Omental fat pad (tissue), 4 donors: ENCODE results near the gene SS18. TPM values are rescaled to one million over a fixed set of nuclear protein-coding genes. Genes with fewer than 3 reads are reported as not detected.

ENCODE experiments used
- ATAC-seq: fragments of 150-250 bp; one replicate; pipeline ENCODE4 v1.9.1; 2016; ENCODE audit warnings: mild to moderate bottlenecking, moderate library complexity; ENCODE audit not compliant: low FRiP score
- DNase-seq: peaks from one replicate; pipeline ENCODE4 v3.0.0-alpha.2; 2019; ENCODE audit warnings: low spot score
- CTCF ChIP-seq, 3 donors: fragments of 450-650 bp; IDR thresholded peaks; one replicate each; pipeline ENCODE4 v1.5.1; 2016 to 2017; ENCODE audit warnings: antibody characterized with exemption in 3 of 3, mild to moderate bottlenecking in 3 of 3, moderate library complexity in 2 of 3
- total RNA-seq, 4 donors: library from RNA; depleted of rRNA; stranded (reverse); fragments of >200 nt; gene quantifications; one replicate each; pipeline ENCODE4 v1.1.0, GENCODE V29; 2016

The SS18 gene
- total RNA-seq, 4 donors from 2014 or later: 93.3 to 125 (median 107) TPM

- ATAC-seq (no peak), DNase-seq (no peak)
- TF ChIP-seq CTCF (IDR thresholded peaks at IDR 0.05): no peak
These were observed 38.6 kb downstream of the SS18 start for GRCh38 chr18:26051843-26052242.

DNA sequence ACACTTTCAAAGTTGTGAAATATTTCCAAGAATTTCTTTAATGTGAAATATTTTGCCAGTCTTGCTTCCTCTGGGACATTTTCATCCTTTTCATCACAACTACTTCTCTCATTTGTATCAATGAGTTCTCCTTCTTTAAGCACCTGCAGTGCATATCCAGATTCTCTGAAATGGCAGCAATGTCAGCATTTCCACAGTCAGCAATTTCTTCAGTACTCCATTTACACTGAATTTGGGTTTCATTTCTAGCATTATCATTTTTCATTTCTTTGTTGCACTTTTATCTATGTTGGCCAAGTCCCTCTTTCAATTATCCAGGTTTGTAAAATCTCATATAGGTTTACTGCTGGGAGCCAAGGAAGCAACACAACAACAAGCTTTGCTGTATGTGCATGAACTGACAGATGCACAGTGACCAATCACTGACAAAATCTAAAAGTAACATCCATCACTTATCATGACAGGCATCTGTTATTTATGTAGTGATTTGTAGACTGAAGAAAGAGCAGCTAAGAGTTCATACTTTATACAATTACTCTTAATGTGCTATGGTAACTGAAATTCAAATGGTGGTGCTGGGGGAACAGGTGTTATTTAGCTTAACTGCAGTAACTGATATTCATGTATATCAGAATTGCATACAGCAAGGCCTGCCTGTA is 43.9 kb downstream of the SS18 start:
- TF ChIP-seq CTCF (IDR thresholded peaks at IDR 0.05): no peak
- DNase-seq (no peak), ATAC-seq (no peak)

GRCh38 chr18:26044807-26045206 is 45.6 kb downstream of the SS18 start:
- DNase-seq (no peak), ATAC-seq (no peak)
- no peak for TF ChIP-seq CTCF (IDR thresholded peaks at IDR 0.05)

DNA sequence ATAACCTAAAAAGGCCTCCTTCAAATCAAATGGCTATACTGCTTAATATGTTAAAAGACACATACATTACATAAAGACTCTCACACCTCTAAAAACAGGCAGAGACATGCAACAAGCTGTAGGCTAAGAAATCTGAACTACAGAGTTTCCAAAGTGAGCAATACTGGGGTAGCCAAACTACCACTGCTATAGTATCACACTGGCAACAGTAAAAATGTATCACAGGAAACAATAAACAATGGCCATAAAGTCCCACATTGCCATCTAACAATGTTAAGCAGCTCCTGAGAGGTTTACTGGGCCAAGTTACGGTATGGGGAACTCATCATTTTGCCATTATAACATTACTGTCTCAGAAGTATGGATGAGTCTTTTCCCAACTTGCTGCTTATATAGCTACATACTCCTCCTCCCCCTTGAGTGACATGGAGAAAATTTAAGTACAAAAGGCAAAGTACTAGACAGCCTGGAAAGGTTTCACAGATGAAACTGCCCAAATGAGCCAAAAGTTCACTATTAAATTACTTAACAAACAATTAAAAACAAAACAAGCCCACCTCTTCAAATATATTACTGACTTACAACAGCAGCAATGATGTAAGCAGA is 50.3 kb downstream of the SS18 start:
- TF ChIP-seq CTCF (IDR thresholded peaks at IDR 0.05): no peak
- no peak for DNase-seq
- ATAC-seq: no peak

DNA sequence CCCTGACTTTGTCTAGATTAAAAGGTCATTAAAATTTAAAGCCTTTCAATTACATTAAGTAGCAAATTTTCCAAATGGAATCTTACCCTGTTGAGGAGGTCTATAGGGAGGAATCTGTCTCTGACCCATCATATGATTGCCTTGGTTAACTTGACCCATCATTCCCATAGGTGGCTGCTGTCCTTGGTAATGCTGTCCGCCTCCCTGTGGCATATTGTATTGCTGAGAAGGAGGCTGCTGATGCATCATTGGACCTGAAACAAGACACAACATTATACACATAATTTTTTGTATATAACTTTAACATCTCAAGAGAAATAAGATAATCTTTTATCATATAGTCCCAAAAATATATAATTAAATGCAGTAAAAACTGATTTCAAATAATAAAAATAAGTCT is 51.2 kb downstream of the SS18 start:
- no peak for DNase-seq
- no peak for TF ChIP-seq CTCF (IDR thresholded peaks at IDR 0.05)
- ATAC-seq: no peak

GRCh38 chr18:26036635-26037034 is 53.8 kb downstream of the SS18 start:
- TF ChIP-seq CTCF (IDR thresholded peaks at IDR 0.05): no peak
- DNase-seq: no peak
- ATAC-seq: no peak

DNA sequence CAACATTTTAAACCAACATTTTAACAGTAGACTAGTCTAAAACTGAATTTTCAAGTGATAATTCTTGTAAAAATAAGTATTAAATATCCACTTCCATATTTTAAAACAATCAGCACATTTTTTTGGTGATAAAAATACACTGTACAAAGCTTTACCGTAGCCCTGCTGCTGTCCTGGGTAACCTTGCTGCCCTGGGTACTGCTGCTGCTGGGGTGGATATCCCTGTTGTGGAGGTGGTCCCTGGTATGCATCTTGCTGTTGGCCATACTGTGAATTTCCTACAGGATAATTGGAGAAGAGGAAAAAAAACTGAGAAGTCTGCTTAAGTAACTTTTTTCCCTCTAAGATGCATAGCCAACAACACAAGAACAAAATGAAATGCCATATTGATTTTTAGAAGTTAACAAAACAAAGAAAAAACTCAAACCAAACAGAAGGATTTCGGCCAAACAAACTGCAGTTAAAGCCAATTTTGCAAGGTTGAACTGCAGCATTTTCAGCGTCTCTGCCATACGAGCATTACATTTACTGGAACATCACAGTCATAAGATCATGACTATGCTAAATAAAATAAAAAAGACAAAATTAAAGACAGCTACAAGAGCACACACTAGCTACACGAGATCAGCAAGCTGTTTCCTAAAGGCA is 55.4 kb downstream of the SS18 start:
- ATAC-seq (no peak), DNase-seq (no peak)
- no peak for TF ChIP-seq CTCF (IDR thresholded peaks at IDR 0.05)
